ENCODE results near the gene ATP11A. TPM values are rescaled to one million over a fixed set of nuclear protein-coding genes. Genes with fewer than 3 reads are reported as not detected.
"Not testable (repeated sequence)": the region's sequence is repeated elsewhere in the genome, so short reads cannot be mapped to it uniquely, and the experiment has no call there.

ATP11A gene
- total and polyA plus RNA-seq, 2 experiments from 2014 or later, result 4.9 to 5.0 TPM

GRCh38 chr13:112871742-112872141 lies 181.9 kb downstream of the ATP11A start:
- H3K4me3 ChIP-seq, result no peak overlapping the region
- no peaks in the 10 kb centered on the region for H3K9me2 ChIP-seq (ENCODE audit: insufficient read depth)
- no peaks in the 10 kb centered on the region for H3K79me2 ChIP-seq (ENCODE audit: insufficient read depth)
- H3K27me3 ChIP-seq (replicated peaks; ENCODE audit: insufficient read depth), result no peaks in the 10 kb centered on the region
- 91 to 92% methylated on average over 12 of the region's 12 CpGs for WGBS, 2 experiments (ENCODE audit: low coverage in 1 of 2, low lambda C conversion rate in 2 of 2, missing lambda C conversion rate in 2 of 2)
- H3K27ac ChIP-seq, result no peak overlapping the region
- H3K9ac ChIP-seq, result no peak overlapping the region
- H3K4me2 ChIP-seq (ENCODE audit: unreplicated experiment), result no peak overlapping the region
- H3F3A ChIP-seq (ENCODE audit: insufficient read depth), result no peaks in the 10 kb centered on the region
- H3K4me1 ChIP-seq (ENCODE audit: insufficient read depth), result no peaks in the 10 kb centered on the region
- no peaks in the 10 kb centered on the region for H4K20me1 ChIP-seq (ENCODE audit: insufficient read depth)
- in situ Hi-C loops (cut with MboI), result loop anchor here (25.0 kb wide), 2 partner anchors 234 to 1409 kb away; no protein-coding TSS in a partner anchor
- no peaks in the 10 kb centered on the region for H3K36me3 ChIP-seq (ENCODE audit: low read depth)
- no peak for TF ChIP-seq EZH2phosphoT487 (IDR thresholded peaks at IDR 0.05; ENCODE audit: insufficient read depth, low read depth)
- no peak for TF ChIP-seq EZH2 (IDR thresholded peaks at IDR 0.05; ENCODE audit: insufficient read depth, poor library complexity, severe bottlenecking)
- no peak for DNase-seq
- no peaks in the 10 kb centered on the region for H3K9me3 ChIP-seq (ENCODE audit: low read depth)
- no peak overlapping the region for H2AFZ ChIP-seq

GRCh38 chr13:112872657-112873631 lies 183.1 kb downstream of the ATP11A start:
- H3K36me3 ChIP-seq (ENCODE audit: low read depth); H3K9me2 ChIP-seq (ENCODE audit: insufficient read depth); H4K20me1 ChIP-seq (ENCODE audit: insufficient read depth); H3K79me2 ChIP-seq (ENCODE audit: insufficient read depth); H3F3A ChIP-seq (ENCODE audit: insufficient read depth); H3K27ac ChIP-seq; H2AFZ ChIP-seq; H3K4me2 ChIP-seq (ENCODE audit: unreplicated experiment); H3K27me3 ChIP-seq (replicated peaks; ENCODE audit: insufficient read depth); DNase-seq; H3K4me3 ChIP-seq; H3K9ac ChIP-seq; H3K4me1 ChIP-seq (ENCODE audit: insufficient read depth); H3K9me3 ChIP-seq (ENCODE audit: low read depth): not testable (repeated sequence)
- in situ Hi-C loops (cut with MboI), result loop anchor here (25.0 kb wide), 2 partner anchors 236 to 1411 kb away; no protein-coding TSS in a partner anchor
- WGBS, 2 experiments (ENCODE audit: low coverage in 1 of 2, low lambda C conversion rate in 2 of 2, missing lambda C conversion rate in 2 of 2), result 73 to 82% methylated on average over 20 to 25 of the region's 25 CpGs

- Histone ChIP-seq H3F3A (ENCODE audit: insufficient read depth) (no peaks in the 10 kb centered on the region), H2AFZ (peak overlapping the region; percentile 79), H3K4me2 (ENCODE audit: unreplicated experiment) (peak overlapping the region; percentile 41), H3K36me3 (ENCODE audit: low read depth) (no peaks in the 10 kb centered on the region), H3K9me2 (ENCODE audit: insufficient read depth) (no peaks in the 10 kb centered on the region), H3K79me2 (ENCODE audit: insufficient read depth) (no peaks in the 10 kb centered on the region), H3K4me3 (peak overlapping the region; percentile 46; the same call in 1 of the 2 replicates), H4K20me1 (ENCODE audit: insufficient read depth) (no peaks in the 10 kb centered on the region), H3K27ac (no peak overlapping the region), H3K9ac (no peak overlapping the region), H3K9me3 (ENCODE audit: low read depth) (no peaks in the 10 kb centered on the region), H3K27me3 (replicated peaks; ENCODE audit: insufficient read depth) (no peaks in the 10 kb centered on the region), H3K4me1 (ENCODE audit: insufficient read depth) (no peaks in the 10 kb centered on the region)
- TF ChIP-seq EZH2phosphoT487 (IDR thresholded peaks at IDR 0.05; ENCODE audit: insufficient read depth, low read depth), result no peak
- TF ChIP-seq EZH2 (IDR thresholded peaks at IDR 0.05; ENCODE audit: insufficient read depth, poor library complexity, severe bottlenecking), result no peak
- DNase-seq, result peak; percentile 76
- 56 to 63% methylated on average over 35 to 40 of the region's 40 CpGs for WGBS, 2 experiments (ENCODE audit: low coverage in 1 of 2, low lambda C conversion rate in 2 of 2, missing lambda C conversion rate in 2 of 2)
- in situ Hi-C loops (cut with MboI), result loop anchor here (25.0 kb wide), 2 partner anchors 237 to 1412 kb away; no protein-coding TSS in a partner anchor
These were observed 184.3 kb downstream of the ATP11A start for GRCh38 chr13:112873851-112874750.

- Histone ChIP-seq H3K27me3 (replicated peaks; ENCODE audit: insufficient read depth) (no peaks in the 10 kb centered on the region), H3F3A (ENCODE audit: insufficient read depth) (no peaks in the 10 kb centered on the region), H3K9ac (no peak overlapping the region), H3K4me1 (ENCODE audit: insufficient read depth) (no peaks in the 10 kb centered on the region), H3K27ac (no peak overlapping the region), H3K79me2 (ENCODE audit: insufficient read depth) (no peaks in the 10 kb centered on the region), H4K20me1 (ENCODE audit: insufficient read depth) (no peaks in the 10 kb centered on the region), H3K9me2 (ENCODE audit: insufficient read depth) (no peaks in the 10 kb centered on the region), H3K4me3 (no peak overlapping the region), H3K36me3 (ENCODE audit: low read depth) (no peaks in the 10 kb centered on the region), H3K4me2 (ENCODE audit: unreplicated experiment) (no peak overlapping the region), H2AFZ (no peak overlapping the region), H3K9me3 (ENCODE audit: low read depth) (no peaks in the 10 kb centered on the region)
- 67 to 70% methylated on average over 17 to 19 of the region's 19 CpGs for WGBS, 2 experiments (ENCODE audit: low coverage in 1 of 2, low lambda C conversion rate in 2 of 2, missing lambda C conversion rate in 2 of 2)
- TF ChIP-seq EZH2 (IDR thresholded peaks at IDR 0.05; ENCODE audit: insufficient read depth, poor library complexity, severe bottlenecking) (no peak), EZH2phosphoT487 (IDR thresholded peaks at IDR 0.05; ENCODE audit: insufficient read depth, low read depth) (no peak)
- DNase-seq, result no peak
- in situ Hi-C loops (cut with MboI), result loop anchor here (25.0 kb wide), 2 partner anchors 238 to 1413 kb away; no protein-coding TSS in a partner anchor
These were observed 185.0 kb downstream of the ATP11A start for GRCh38 chr13:112874751-112875300.
